Measurements from ENCODE around the gene ISOC2.
A peak's percentile ranks its signal among the peaks of the same experiment; 100 is the strongest.

The ISOC2 gene

DNA sequence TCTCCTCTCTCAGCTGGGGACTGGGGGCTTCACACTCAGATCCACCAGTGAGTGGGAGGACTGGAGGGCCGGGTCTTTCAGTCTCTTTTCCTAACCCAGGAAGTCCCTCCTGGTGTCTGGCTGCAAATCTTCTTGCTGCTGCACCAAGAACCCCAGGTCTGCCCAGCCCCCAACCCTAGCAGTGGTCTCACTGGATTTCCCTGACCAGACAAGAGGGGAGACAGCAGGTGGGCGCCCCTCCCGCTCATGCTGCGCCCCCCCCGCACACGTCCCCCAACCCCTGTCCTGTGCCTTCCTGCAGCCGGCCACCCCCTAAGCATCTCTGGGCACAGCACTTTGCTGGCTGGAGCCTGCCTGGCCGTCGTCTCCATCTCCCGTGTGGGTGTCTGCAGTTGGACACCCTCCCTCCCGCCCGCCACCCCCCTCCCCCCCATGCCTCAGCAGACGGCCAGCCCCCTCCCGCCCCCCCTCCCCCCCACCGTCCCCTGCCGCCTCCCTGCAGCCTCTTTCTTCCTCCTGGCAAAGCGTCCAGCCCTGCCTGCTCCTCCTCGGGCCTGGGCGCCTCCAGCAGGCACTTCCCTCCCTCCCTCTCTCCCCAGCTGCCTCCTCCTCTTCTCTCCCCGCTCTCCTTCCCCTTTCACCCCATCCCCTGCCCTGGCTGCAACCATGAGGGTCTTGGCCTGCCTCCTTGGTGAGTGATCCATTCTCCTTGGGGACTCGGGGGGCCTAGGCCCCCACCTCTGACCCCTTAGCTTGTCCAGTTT lies 26.7 kb upstream of the ISOC2 start, which contains the start of gene SSC5D:
SSC5D (plus strand) TSS at position 513 of the 764 bp plus-strand sequence; CDS start at position 667, 154 bp downstream.
- H3K9ac ChIP-seq (ENCODE audit: low read depth, low read length): peak within 1 kb of the TSS; percentile 70
- H3K4me1 ChIP-seq (ENCODE audit: control insufficient read depth, insufficient read depth, low read length): peaks cover 17% of the 10 kb centered on the region
- H3K9me3 ChIP-seq (ENCODE audit: control insufficient read depth, insufficient read depth, low read length): no peaks in the 10 kb centered on the region
- no peaks in the 10 kb centered on the region for H3K27me3 ChIP-seq (ENCODE audit: control insufficient read depth, insufficient read depth, low read length)
- H3K4me3 ChIP-seq (ENCODE audit: low read depth, low read length): peak within 1 kb of the TSS; percentile 46
- peaks cover 2% of the 10 kb centered on the region for H3K36me3 ChIP-seq (ENCODE audit: control insufficient read depth, insufficient read depth, low read length)

DNA sequence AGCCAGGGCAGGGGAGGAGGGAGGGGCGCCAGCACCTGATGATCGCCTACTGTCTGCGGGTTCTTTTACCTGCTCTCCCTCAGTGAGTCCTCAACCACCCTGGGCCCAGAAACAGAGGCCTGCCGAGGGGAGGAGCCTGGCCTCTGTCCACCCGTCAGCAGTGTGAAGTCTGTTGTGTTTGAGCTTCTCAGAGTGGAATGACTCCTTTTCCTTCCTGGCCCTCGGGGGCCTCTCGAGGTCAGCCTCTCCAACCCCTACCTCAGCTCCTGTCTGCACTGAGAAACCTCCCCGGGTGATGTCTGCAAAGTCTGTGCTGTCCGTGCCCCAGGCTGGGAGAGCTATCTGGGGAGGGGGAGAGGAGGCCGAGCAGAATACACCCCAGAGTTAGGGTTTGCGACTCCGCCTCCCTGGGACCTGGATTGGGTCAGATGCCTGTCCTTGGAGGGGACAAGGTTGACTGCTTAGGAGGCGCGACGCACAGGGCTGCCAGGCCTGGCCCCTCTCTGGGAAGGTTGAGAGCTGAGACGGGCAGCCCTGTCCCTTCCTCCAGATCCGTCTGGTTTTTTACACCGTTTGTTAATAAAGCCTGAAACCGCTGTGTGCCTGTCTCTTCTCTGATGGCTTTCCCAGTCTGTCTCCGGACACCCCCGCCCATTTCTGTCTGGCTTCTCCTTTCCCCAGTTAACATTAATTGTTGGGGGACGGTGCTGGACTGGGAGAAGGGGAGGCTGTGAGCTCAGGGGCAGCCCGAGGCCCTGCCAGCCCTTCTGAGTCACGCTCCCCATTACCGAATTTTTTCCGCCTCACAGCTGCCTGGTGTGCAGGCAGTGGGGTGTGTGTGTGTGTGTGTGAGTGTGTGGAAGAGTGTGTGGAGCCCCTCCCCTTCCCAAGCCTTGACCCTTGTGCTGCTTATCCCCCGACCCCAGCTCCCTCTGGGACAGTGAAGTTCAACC lies 25.8 kb upstream of the ISOC2 start:
- H3K9ac ChIP-seq (ENCODE audit: low read depth, low read length): no peak overlapping the region

DNA sequence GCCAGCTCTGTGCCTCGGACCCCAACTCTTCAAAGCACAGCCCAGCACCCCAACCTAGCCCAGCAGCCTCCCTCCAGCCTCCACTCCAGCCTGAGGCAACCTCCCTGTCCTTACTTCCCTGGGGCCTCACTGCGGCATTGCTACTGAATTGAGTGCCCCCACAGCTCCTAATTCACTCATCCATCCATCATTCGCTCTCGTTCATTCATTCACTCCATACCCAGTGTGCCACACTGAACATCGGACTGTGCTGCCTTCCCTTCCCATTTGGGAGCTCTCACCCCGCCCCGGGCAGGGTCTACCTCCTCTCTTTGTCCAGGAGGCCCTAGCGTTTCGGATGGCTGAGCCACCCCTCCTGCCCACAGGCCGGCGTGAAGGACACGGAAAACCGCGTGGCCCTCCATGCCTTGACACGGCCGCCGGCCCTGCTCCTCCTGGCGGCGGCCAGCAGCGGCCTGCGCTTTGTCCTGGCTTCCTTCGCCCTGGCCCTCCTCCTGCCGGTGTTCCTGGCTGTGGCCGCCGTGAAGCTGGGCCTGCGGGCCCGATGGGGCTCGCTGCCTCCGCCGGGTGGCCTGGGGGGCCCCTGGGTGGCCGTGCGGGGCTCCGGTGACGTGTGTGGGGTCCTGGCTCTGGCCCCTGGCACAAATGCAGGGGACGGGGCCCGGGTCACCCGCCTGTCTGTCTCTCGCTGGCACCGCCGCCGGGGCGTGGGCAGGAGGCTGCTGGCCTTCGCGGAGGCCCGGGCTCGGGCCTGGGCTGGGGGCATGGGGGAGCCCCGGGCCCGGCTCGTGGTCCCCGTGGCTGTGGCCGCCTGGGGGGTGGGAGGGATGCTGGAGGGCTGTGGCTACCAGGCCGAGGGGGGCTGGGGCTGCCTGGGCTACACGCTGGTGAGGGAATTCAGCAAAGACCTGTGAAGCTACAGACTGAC lies 24.9 kb upstream of the ISOC2 start:
- Histone ChIP-seq H3K4me1 (ENCODE audit: control insufficient read depth, insufficient read depth, low read length) (peaks cover 17% of the 10 kb centered on the region), H3K4me3 (ENCODE audit: low read depth, low read length) (peak overlapping the region; percentile 75), H3K36me3 (ENCODE audit: control insufficient read depth, insufficient read depth, low read length) (peaks cover 8% of the 10 kb centered on the region), H3K27me3 (ENCODE audit: control insufficient read depth, insufficient read depth, low read length) (no peaks in the 10 kb centered on the region), H3K9ac (ENCODE audit: low read depth, low read length) (no peak overlapping the region), H3K9me3 (ENCODE audit: control insufficient read depth, insufficient read depth, low read length) (no peaks in the 10 kb centered on the region)

More for the DNA sequence above, 25.8 kb upstream of the ISOC2 start:
- peak overlapping the region; percentile 18 for H3K4me3 ChIP-seq (ENCODE audit: low read depth, low read length)
- H3K27me3 ChIP-seq (ENCODE audit: control insufficient read depth, insufficient read depth, low read length): no peaks in the 10 kb centered on the region
- H3K4me1 ChIP-seq (ENCODE audit: control insufficient read depth, insufficient read depth, low read length): peaks cover 17% of the 10 kb centered on the region
- no peaks in the 10 kb centered on the region for H3K9me3 ChIP-seq (ENCODE audit: control insufficient read depth, insufficient read depth, low read length)
- H3K36me3 ChIP-seq (ENCODE audit: control insufficient read depth, insufficient read depth, low read length): peaks cover 8% of the 10 kb centered on the region

DNA sequence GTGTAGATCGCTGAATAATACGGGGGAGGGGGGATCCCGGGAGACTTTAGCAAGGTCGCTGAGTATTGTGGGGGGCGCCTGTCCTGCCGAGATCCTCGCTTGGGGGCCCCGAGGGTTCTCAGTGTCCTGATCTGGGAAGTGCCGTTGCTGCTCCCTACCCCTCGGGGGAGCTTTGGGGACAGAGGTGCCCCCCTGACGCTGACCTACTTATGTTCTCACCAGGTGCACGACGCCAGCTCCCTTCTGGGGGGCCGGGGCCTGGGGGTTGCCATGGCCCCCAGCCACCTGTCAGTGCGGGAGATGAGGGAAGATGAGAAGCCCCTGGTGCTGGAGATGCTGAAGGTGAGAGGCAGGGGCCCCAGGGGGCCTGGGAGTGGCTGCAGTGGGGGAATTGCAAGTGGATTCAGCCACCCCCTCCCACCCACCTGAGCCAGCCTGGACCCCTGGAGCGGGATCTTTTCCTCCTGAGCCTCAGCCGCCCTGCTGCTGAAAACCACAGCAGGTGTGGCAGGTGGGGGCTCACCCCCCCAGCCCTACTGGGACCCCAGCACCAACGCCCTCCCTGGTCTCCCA lies 24.1 kb upstream of the ISOC2 start:
- peak overlapping the region; percentile 75 for H3K4me3 ChIP-seq (ENCODE audit: low read depth, low read length)
- H3K4me1 ChIP-seq (ENCODE audit: control insufficient read depth, insufficient read depth, low read length): peaks cover 19% of the 10 kb centered on the region
- no peaks in the 10 kb centered on the region for H3K27me3 ChIP-seq (ENCODE audit: control insufficient read depth, insufficient read depth, low read length)
- no peaks in the 10 kb centered on the region for H3K9me3 ChIP-seq (ENCODE audit: control insufficient read depth, insufficient read depth, low read length)
- H3K9ac ChIP-seq (ENCODE audit: low read depth, low read length): peak overlapping the region; percentile 65
- peaks cover 8% of the 10 kb centered on the region for H3K36me3 ChIP-seq (ENCODE audit: control insufficient read depth, insufficient read depth, low read length)

DNA sequence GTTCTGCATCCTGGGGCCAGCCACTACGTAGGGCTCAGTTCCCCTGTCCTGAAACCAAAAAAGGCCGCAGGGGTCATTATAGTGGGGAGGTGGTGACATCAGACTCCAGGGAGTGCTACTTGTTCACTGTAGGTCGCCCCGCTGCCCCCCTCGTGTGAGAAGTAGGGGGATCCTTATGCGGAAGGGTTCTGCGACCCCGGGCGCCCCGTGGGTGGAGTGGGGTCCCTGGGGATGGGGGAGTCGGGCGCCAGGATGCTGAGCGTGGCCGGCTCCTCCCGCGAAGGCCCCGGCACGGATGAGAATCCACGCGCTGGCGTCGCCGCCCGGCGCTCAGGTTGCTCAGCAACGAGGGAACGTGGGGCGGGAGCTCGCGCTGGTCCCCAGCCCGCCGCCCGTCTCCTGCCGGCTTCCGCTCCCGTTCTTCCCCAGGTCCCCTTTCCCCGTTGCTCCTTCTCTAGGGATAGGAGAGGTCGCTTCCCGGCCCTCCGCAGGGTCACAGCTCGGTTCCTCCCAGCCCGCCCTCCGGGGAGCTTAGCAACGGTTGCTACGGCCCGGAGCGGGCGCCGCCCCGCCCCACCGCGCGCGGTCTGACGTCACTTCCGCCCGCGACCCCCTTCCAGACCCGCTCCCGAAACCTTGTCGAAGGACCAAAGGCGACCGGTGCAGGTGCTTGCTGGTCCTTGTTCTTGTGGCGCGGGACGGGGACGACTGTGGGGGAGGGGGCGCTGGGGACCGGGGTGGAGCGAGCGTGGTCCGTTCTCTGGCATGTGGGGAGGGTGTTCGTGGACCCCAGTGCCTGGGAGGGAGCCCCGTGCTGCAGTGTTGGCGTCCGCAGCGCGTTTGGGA lies 23.4 kb upstream of the ISOC2 start, which contains the start of gene NAT14:
NAT14 (plus strand) TSS at position 596 of the 846 bp plus-strand sequence. CDS start 521 bp downstream, outside the sequence.
- no peaks in the 10 kb centered on the region for H3K27me3 ChIP-seq (ENCODE audit: control insufficient read depth, insufficient read depth, low read length)
- no peaks in the 10 kb centered on the region for H3K9me3 ChIP-seq (ENCODE audit: control insufficient read depth, insufficient read depth, low read length)
- peaks cover 8% of the 10 kb centered on the region for H3K36me3 ChIP-seq (ENCODE audit: control insufficient read depth, insufficient read depth, low read length)
- peak within 1 kb of the TSS; percentile 65 for H3K9ac ChIP-seq (ENCODE audit: low read depth, low read length)
- peaks cover 19% of the 10 kb centered on the region for H3K4me1 ChIP-seq (ENCODE audit: control insufficient read depth, insufficient read depth, low read length)
- H3K4me3 ChIP-seq (ENCODE audit: low read depth, low read length): peak within 1 kb of the TSS; percentile 75

DNA sequence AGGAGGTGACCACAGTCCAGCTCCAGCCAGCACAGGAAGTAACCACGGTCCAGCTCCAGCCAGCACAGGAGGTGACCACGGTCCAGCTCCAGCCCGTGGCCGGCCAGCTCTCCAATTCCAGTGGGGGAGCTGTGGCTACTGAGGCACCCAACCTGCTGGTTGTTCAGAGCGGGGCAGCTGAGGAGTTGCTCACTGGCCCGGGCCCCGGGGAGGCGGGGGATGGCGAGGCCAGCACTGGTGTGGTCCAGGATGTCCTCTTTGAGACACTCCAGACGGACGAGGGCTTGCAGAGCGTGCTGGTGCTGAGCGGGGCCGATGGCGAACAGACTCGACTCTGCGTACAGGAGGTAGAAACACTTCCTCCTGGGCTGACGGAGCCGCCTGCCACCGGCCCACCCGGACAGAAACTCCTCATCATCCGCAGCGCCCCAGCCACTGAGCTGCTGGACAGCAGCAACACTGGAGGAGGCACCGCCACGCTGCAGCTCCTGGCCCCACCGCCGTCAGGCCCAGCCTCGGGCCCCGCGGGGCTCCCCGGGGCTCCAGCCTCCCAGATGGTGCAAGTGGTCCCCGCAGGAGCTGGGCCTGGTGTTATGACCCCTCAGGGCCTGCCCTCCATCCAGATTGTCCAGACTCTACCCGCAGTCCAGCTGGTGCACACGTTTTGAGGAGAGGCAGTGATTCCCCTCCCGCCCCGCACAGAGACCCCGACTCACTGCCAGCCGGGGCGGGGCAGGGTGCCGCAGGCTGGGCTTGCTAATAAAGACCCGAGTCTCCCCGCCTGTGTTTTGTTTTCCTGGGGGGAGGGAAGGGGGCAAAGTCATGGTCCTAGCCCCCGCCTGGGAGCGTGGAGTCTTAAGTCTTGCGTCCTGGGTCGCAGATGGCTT lies 22.5 kb upstream of the ISOC2 start:
- Histone ChIP-seq H3K4me1 (ENCODE audit: control insufficient read depth, insufficient read depth, low read length) (peaks cover 16% of the 10 kb centered on the region), H3K9ac (ENCODE audit: low read depth, low read length) (peak overlapping the region; percentile 47), H3K4me3 (ENCODE audit: low read depth, low read length) (peak overlapping the region; percentile 75), H3K9me3 (ENCODE audit: control insufficient read depth, insufficient read depth, low read length) (no peaks in the 10 kb centered on the region), H3K27me3 (ENCODE audit: control insufficient read depth, insufficient read depth, low read length) (no peaks in the 10 kb centered on the region), H3K36me3 (ENCODE audit: control insufficient read depth, insufficient read depth, low read length) (peaks cover 8% of the 10 kb centered on the region)

DNA sequence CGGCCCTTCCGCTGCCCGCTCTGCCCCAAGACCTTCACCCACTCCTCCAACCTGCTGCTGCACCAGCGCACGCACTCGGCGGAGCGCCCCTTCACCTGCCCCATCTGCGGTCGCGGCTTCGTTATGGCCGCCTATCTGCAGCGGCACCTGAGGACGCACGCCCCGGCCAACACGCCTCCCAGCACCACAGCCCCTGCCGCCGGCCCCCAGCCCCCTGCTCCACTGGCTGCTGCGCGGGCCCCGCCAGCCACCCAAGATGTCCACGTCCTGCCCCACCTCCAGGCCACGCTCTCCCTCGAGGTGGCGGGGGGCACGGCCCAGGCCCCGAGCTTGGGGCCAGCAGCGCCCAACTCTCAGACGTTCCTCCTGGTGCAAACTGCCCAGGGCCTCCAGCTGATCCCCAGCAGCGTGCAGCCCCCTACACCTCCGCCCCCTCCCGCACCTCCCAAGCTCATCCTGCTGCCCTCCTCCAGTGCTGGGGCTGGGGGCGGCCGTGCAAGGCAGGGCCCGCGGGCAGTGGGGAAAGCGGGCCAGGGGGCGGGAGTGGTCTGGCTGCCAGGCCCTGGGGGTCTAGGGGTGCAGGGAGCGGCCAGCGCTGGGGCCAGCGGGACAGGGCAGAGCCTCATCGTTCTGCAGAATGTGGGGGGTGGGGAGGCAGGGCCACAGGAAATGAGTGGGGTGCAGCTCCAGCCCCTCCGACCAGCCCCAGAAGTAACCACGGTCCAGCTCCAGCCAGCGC lies 21.7 kb upstream of the ISOC2 start:
- Histone ChIP-seq H3K9ac (ENCODE audit: low read depth, low read length) (no peak overlapping the region), H3K36me3 (ENCODE audit: control insufficient read depth, insufficient read depth, low read length) (peaks cover 8% of the 10 kb centered on the region), H3K27me3 (ENCODE audit: control insufficient read depth, insufficient read depth, low read length) (no peaks in the 10 kb centered on the region), H3K9me3 (ENCODE audit: control insufficient read depth, insufficient read depth, low read length) (no peaks in the 10 kb centered on the region), H3K4me3 (ENCODE audit: low read depth, low read length) (no peak overlapping the region), H3K4me1 (ENCODE audit: control insufficient read depth, insufficient read depth, low read length) (peaks cover 14% of the 10 kb centered on the region)

DNA sequence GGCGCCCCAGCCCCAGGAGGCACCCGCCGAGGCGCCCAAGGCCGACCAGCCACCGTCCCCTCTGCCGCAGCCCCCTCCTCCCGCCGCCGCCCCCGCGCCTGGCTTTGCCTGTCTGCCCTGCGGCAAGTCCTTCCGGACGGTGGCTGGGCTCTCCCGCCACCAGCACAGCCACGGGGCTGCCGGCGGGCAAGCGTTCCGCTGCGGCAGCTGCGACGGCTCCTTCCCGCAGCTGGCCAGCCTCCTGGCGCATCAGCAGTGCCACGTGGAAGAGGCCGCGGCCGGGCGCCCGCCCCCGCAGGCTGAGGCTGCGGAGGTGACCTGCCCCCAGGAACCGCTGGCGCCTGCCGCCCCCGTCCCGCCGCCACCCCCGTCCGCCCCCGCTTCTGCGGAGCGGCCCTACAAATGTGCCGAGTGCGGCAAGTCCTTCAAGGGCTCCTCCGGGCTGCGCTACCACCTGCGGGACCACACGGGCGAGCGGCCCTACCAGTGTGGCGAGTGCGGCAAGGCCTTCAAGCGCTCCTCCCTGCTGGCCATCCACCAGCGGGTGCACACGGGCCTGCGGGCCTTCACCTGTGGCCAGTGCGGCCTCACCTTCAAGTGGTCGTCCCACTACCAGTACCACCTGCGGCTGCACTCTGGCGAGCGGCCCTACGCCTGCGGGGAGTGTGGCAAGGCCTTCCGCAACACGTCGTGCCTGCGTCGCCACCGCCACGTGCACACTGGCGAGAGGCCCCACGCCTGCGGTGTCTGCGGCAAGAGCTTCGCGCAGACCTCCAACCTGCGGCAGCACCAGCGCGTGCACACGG lies 20.9 kb upstream of the ISOC2 start:
- Histone ChIP-seq H3K9ac (ENCODE audit: low read depth, low read length) (no peak overlapping the region), H3K4me1 (ENCODE audit: control insufficient read depth, insufficient read depth, low read length) (peaks cover 9% of the 10 kb centered on the region), H3K27me3 (ENCODE audit: control insufficient read depth, insufficient read depth, low read length) (no peaks in the 10 kb centered on the region), H3K4me3 (ENCODE audit: low read depth, low read length) (no peak overlapping the region), H3K36me3 (ENCODE audit: control insufficient read depth, insufficient read depth, low read length) (peaks cover 8% of the 10 kb centered on the region), H3K9me3 (ENCODE audit: control insufficient read depth, insufficient read depth, low read length) (no peaks in the 10 kb centered on the region)

DNA sequence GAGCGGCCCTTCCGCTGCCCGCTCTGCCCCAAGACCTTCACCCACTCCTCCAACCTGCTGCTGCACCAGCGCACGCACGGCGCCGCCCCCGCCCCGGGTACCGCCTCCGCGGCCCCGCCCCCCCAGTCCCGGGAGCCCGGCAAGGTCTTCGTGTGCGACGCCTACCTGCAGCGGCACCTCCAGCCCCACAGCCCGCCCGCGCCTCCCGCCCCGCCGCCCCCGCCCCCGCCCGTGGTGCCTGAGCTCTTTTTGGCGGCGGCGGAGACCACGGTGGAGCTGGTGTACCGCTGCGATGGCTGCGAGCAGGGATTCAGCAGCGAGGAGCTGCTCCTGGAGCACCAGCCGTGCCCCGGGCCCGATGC lies 20.3 kb upstream of the ISOC2 start:
- Histone ChIP-seq H3K36me3 (ENCODE audit: control insufficient read depth, insufficient read depth, low read length) (peaks cover 8% of the 10 kb centered on the region), H3K4me1 (ENCODE audit: control insufficient read depth, insufficient read depth, low read length) (peaks cover 4% of the 10 kb centered on the region), H3K4me3 (ENCODE audit: low read depth, low read length) (no peak overlapping the region), H3K27me3 (ENCODE audit: control insufficient read depth, insufficient read depth, low read length) (no peaks in the 10 kb centered on the region), H3K9me3 (ENCODE audit: control insufficient read depth, insufficient read depth, low read length) (no peaks in the 10 kb centered on the region), H3K9ac (ENCODE audit: low read depth, low read length) (no peak overlapping the region)

Data from iPS-15b (cell line).